ENCODE data around the gene RSBN1.
"Not testable (repeated sequence)": the region's sequence is repeated elsewhere in the genome, so short reads cannot be mapped to it uniquely, and the experiment has no call there.

The RSBN1 gene

GRCh38 chr1:113742515-113742914, 69.8 kb downstream of the RSBN1 start:
- TF ChIP-seq SUZ12 (IDR thresholded peaks at IDR 0.05; ENCODE audit: extremely low read depth, insufficient read depth, insufficient read length) (no peak), ZNF274 (IDR thresholded peaks at IDR 0.05; ENCODE audit: low read depth, low read length) (no peak), YY1 (IDR thresholded peaks at IDR 0.05; ENCODE audit: insufficient read depth, insufficient read length) (no peak)
- no peak overlapping the region for H3K4me3 ChIP-seq (ENCODE audit: insufficient read length, low read depth)
- peaks cover 24% of the 10 kb centered on the region for H3K36me3 ChIP-seq (ENCODE audit: insufficient read depth, insufficient read length, low read length)
- DNase-seq (ENCODE audit: low read depth, low spot score) = no peak
- no peaks in the 10 kb centered on the region for H3K4me1 ChIP-seq (ENCODE audit: insufficient read depth, insufficient read length)
- peaks cover 3% of the 10 kb centered on the region; the same call in 1 of the 2 replicates for H3K9me3 ChIP-seq (ENCODE audit: insufficient read depth, low read length)
- no peak overlapping the region for H3K9ac ChIP-seq (ENCODE audit: insufficient read length, low read depth)
- H3K27me3 ChIP-seq (ENCODE audit: insufficient read depth, insufficient read length) = no peaks in the 10 kb centered on the region

- Histone ChIP-seq H3K27me3 (ENCODE audit: insufficient read depth, insufficient read length) (no peaks in the 10 kb centered on the region), H3K4me1 (ENCODE audit: insufficient read depth, insufficient read length) (no peaks in the 10 kb centered on the region), H3K9me3 (ENCODE audit: insufficient read depth, low read length) (no peaks in the 10 kb centered on the region), H3K36me3 (ENCODE audit: insufficient read depth, insufficient read length, low read length) (peaks cover 38% of the 10 kb centered on the region), H3K9ac (ENCODE audit: insufficient read length, low read depth) (no peak overlapping the region), H3K4me3 (ENCODE audit: insufficient read length, low read depth) (no peak overlapping the region)
- no peak for DNase-seq (ENCODE audit: low read depth, low spot score)
- TF ChIP-seq YY1 (IDR thresholded peaks at IDR 0.05; ENCODE audit: insufficient read depth, insufficient read length) (no peak), ZNF274 (IDR thresholded peaks at IDR 0.05; ENCODE audit: low read depth, low read length) (no peak), SUZ12 (IDR thresholded peaks at IDR 0.05; ENCODE audit: extremely low read depth, insufficient read depth, insufficient read length) (no peak)
Observed at GRCh38 chr1:113734357-113735055, 77.8 kb downstream of the RSBN1 start.

GRCh38 chr1:113732802-113733201, 79.5 kb downstream of the RSBN1 start:
- Histone ChIP-seq H3K4me1 (ENCODE audit: insufficient read depth, insufficient read length) (no peaks in the 10 kb centered on the region), H3K36me3 (ENCODE audit: insufficient read depth, insufficient read length, low read length) (peaks cover 39% of the 10 kb centered on the region), H3K9ac (ENCODE audit: insufficient read length, low read depth) (no peak overlapping the region), H3K27me3 (ENCODE audit: insufficient read depth, insufficient read length) (no peaks in the 10 kb centered on the region), H3K9me3 (ENCODE audit: insufficient read depth, low read length) (no peaks in the 10 kb centered on the region), H3K4me3 (ENCODE audit: insufficient read length, low read depth) (no peak overlapping the region)
- no peak for DNase-seq (ENCODE audit: low read depth, low spot score)
- TF ChIP-seq ZNF274 (IDR thresholded peaks at IDR 0.05; ENCODE audit: low read depth, low read length) = no peak
- TF ChIP-seq SUZ12 (IDR thresholded peaks at IDR 0.05; ENCODE audit: extremely low read depth, insufficient read depth, insufficient read length) = no peak
- no peak for TF ChIP-seq YY1 (IDR thresholded peaks at IDR 0.05; ENCODE audit: insufficient read depth, insufficient read length)

- DNase-seq (ENCODE audit: low read depth, low spot score) = no peak
- H3K27me3 ChIP-seq (ENCODE audit: insufficient read depth, insufficient read length) = no peaks in the 10 kb centered on the region
- TF ChIP-seq YY1 (IDR thresholded peaks at IDR 0.05; ENCODE audit: insufficient read depth, insufficient read length) = no peak
- TF ChIP-seq SUZ12 (IDR thresholded peaks at IDR 0.05; ENCODE audit: extremely low read depth, insufficient read depth, insufficient read length) = no peak
- no peak for TF ChIP-seq ZNF274 (IDR thresholded peaks at IDR 0.05; ENCODE audit: low read depth, low read length)
- H3K9ac ChIP-seq (ENCODE audit: insufficient read length, low read depth) = no peak overlapping the region
- peaks cover 48% of the 10 kb centered on the region for H3K9me3 ChIP-seq (ENCODE audit: insufficient read depth, low read length)
- peaks cover 43% of the 10 kb centered on the region for H3K36me3 ChIP-seq (ENCODE audit: insufficient read depth, insufficient read length, low read length)
- H3K4me3 ChIP-seq (ENCODE audit: insufficient read length, low read depth) = no peak overlapping the region
- H3K4me1 ChIP-seq (ENCODE audit: insufficient read depth, insufficient read length) = no peaks in the 10 kb centered on the region
Observed at GRCh38 chr1:113721010-113721409, 91.3 kb downstream of the RSBN1 start.

- not testable (repeated sequence) for H3K27me3 ChIP-seq (ENCODE audit: insufficient read depth, insufficient read length); DNase-seq (ENCODE audit: low read depth, low spot score); H3K4me3 ChIP-seq (ENCODE audit: insufficient read length, low read depth); H3K9ac ChIP-seq (ENCODE audit: insufficient read length, low read depth); H3K4me1 ChIP-seq (ENCODE audit: insufficient read depth, insufficient read length)
- Histone ChIP-seq H3K9me3 (ENCODE audit: insufficient read depth, low read length) (peaks cover 48% of the 10 kb centered on the region), H3K36me3 (ENCODE audit: insufficient read depth, insufficient read length, low read length) (peaks cover 40% of the 10 kb centered on the region)
Observed at GRCh38 chr1:113718621-113719020, 93.7 kb downstream of the RSBN1 start.

- H3K9me3 ChIP-seq (ENCODE audit: insufficient read depth, low read length) = peaks cover 48% of the 10 kb centered on the region
- peaks cover 42% of the 10 kb centered on the region for H3K36me3 ChIP-seq (ENCODE audit: insufficient read depth, insufficient read length, low read length)
- not testable (repeated sequence) for H3K4me3 ChIP-seq (ENCODE audit: insufficient read length, low read depth); H3K9ac ChIP-seq (ENCODE audit: insufficient read length, low read depth); H3K4me1 ChIP-seq (ENCODE audit: insufficient read depth, insufficient read length); DNase-seq (ENCODE audit: low read depth, low spot score); H3K27me3 ChIP-seq (ENCODE audit: insufficient read depth, insufficient read length)
Observed at GRCh38 chr1:113717506-113717905, 94.8 kb downstream of the RSBN1 start.

- no peak overlapping the region for H3K9ac ChIP-seq (ENCODE audit: insufficient read length, low read depth)
- peaks cover 30% of the 10 kb centered on the region for H3K9me3 ChIP-seq (ENCODE audit: insufficient read depth, low read length)
- H3K4me3 ChIP-seq (ENCODE audit: insufficient read length, low read depth) = no peak overlapping the region
- no peaks in the 10 kb centered on the region for H3K27me3 ChIP-seq (ENCODE audit: insufficient read depth, insufficient read length)
- H3K36me3 ChIP-seq (ENCODE audit: insufficient read depth, insufficient read length, low read length) = peaks cover 52% of the 10 kb centered on the region
- no peak for TF ChIP-seq YY1 (IDR thresholded peaks at IDR 0.05; ENCODE audit: insufficient read depth, insufficient read length)
- no peak for TF ChIP-seq ZNF274 (IDR thresholded peaks at IDR 0.05; ENCODE audit: low read depth, low read length)
- TF ChIP-seq SUZ12 (IDR thresholded peaks at IDR 0.05; ENCODE audit: extremely low read depth, insufficient read depth, insufficient read length) = no peak
- DNase-seq (ENCODE audit: low read depth, low spot score) = no peak
- no peaks in the 10 kb centered on the region for H3K4me1 ChIP-seq (ENCODE audit: insufficient read depth, insufficient read length)
Observed at GRCh38 chr1:113714606-113715269, 97.5 kb downstream of the RSBN1 start.
